Liver (tissue), 9 donors: ENCODE measurements around the gene DCXR. TPM values are rescaled to one million over a fixed set of nuclear protein-coding genes. Genes with fewer than 3 reads are reported as not detected.

Source experiments
- DNase-seq: peaks from one replicate; pipeline ENCODE4 v3.0.0-alpha.2; 2017; ENCODE audit warnings: low spot score
- H3K27ac ChIP-seq, 2 donors: one replicate each; pipeline ENCODE4 v1.7.0; 2013; ENCODE audit warnings: inconsistent platforms in 2 of 2, low read length in 2 of 2, control low read depth in 1 of 2, low read depth in 1 of 2, mild to moderate bottlenecking in 1 of 2
- H3K27me3 ChIP-seq, 4 donors: one replicate each; pipeline versions ENCODE4 v1.6.1 to v1.7.0; 2013; ENCODE audit warnings: low read length in 3 of 4, inconsistent platforms in 1 of 4, mild to moderate bottlenecking in 1 of 4, moderate library complexity in 1 of 4; ENCODE audit not compliant: control insufficient read depth in 4 of 4, insufficient read depth in 4 of 4
- H3K36me3 ChIP-seq, 4 donors: one replicate each; pipeline versions ENCODE4 v1.6.1 to v1.7.0; 2013; ENCODE audit warnings: low read length in 3 of 4, mild to moderate bottlenecking in 3 of 4, low read depth in 1 of 4, moderate library complexity in 1 of 4; ENCODE audit not compliant: control insufficient read depth in 4 of 4, insufficient read depth in 3 of 4
- H3K4me1 ChIP-seq, 4 donors: one replicate each; pipeline versions ENCODE4 v1.6.1 to v1.7.0; 2013; ENCODE audit warnings: low read length in 3 of 4, mild to moderate bottlenecking in 3 of 4, moderate library complexity in 1 of 4; ENCODE audit not compliant: control insufficient read depth in 4 of 4, insufficient read depth in 4 of 4
- H3K4me3 ChIP-seq, 3 donors: one replicate each; pipeline versions ENCODE4 v1.6.1 to v1.7.0; 2013; ENCODE audit warnings: low read length in 3 of 3, control low read depth in 1 of 3, low read depth in 1 of 3, mild to moderate bottlenecking in 1 of 3
- H3K9ac ChIP-seq, 2 donors: one replicate each; pipeline ENCODE4 v1.7.0; 2013; ENCODE audit warnings: low read length in 2 of 2, mild to moderate bottlenecking in 2 of 2, moderate library complexity in 2 of 2, control low read depth in 1 of 2, low read depth in 1 of 2
- H3K9me3 ChIP-seq, 4 donors: one replicate each; pipeline versions ENCODE4 v1.6.1 to v1.7.0; 2013; ENCODE audit warnings: low read length in 3 of 4; ENCODE audit not compliant: control insufficient read depth in 4 of 4
- FOXA1 ChIP-seq: IDR thresholded peaks from 2 replicates; pipeline ENCODE4 v1.6.1; 2016; ENCODE audit warnings: antibody characterized with exemption
- FOXA2 ChIP-seq: IDR thresholded peaks from 2 replicates; pipeline ENCODE4 v1.6.1; 2016; ENCODE audit warnings: antibody characterized with exemption
- GABPA ChIP-seq, 2 donors: IDR thresholded peaks in 1 of 2; conservative IDR thresholded peaks in 1 of 2; 2 replicates each; pipeline ENCODE4 v1.6.1; 2016; ENCODE audit warnings: antibody characterized with exemption in 2 of 2, mild to moderate bottlenecking in 1 of 2, moderate library complexity in 1 of 2
- HNF4A ChIP-seq, 2 donors: conservative IDR thresholded peaks; 2 replicates each; pipeline ENCODE4 v1.6.1; 2016; ENCODE audit warnings: antibody characterized with exemption in 2 of 2, mild to moderate bottlenecking in 2 of 2
- HNF4G ChIP-seq: IDR thresholded peaks from 2 replicates; pipeline ENCODE4 v1.6.1; 2016; ENCODE audit warnings: antibody characterized with exemption
- JUND ChIP-seq, 2 donors: IDR thresholded peaks; 2 replicates each; pipeline ENCODE4 v1.6.1; 2016; ENCODE audit warnings: antibody characterized with exemption in 2 of 2
- NR2F2 ChIP-seq: IDR thresholded peaks from 2 replicates; pipeline ENCODE4 v1.6.1; 2016; ENCODE audit warnings: antibody characterized with exemption
- RAD21 ChIP-seq, 2 donors: IDR thresholded peaks; 2 replicates each; pipeline ENCODE4 v1.6.1; 2016; ENCODE audit warnings: antibody characterized with exemption in 2 of 2, mild to moderate bottlenecking in 2 of 2
- RXRA ChIP-seq, 2 donors: IDR thresholded peaks; 2 replicates each; pipeline ENCODE4 v1.6.1; 2017 to 2018; ENCODE audit warnings: antibody characterized with exemption in 2 of 2, mild to moderate bottlenecking in 1 of 2
- SP1 ChIP-seq: IDR thresholded peaks from 2 replicates; pipeline ENCODE4 v1.6.1; 2018; ENCODE audit warnings: antibody characterized with exemption, mild to moderate bottlenecking
- TAF1 ChIP-seq: conservative IDR thresholded peaks from 2 replicates; pipeline ENCODE4 v1.6.1; 2016; ENCODE audit warnings: antibody characterized with exemption, mild to moderate bottlenecking
- YY1 ChIP-seq: IDR thresholded peaks from 2 replicates; pipeline ENCODE4 v1.6.1; 2016; ENCODE audit warnings: antibody characterized with exemption, mild to moderate bottlenecking
- WGBS: extraction: QIAGEN DNeasy Blood & Tissue Kit; methylation state at CpG from one replicate; pipeline ENCODE4 v1.1.7; 2013; 5-methylcytosine and 5-hydroxymethylcytosine counted together
- polyA plus RNA-seq, 2 donors: library from polyadenylated mRNA; stranded (reverse) in 1 of 2; unstranded in 1 of 2; fragments of 200-250 nt in 1 of 2; fragments of >200 nt in 1 of 2; fragmentation: Nextera tagmentation in 1 of 2; extraction: Ambion mirVana in 1 of 2; gene quantifications; one replicate each; pipeline versions ENCODE4 v1.2.1 to v1.2.3, GENCODE V29; 2013 to 2015
- total RNA-seq, 2 donors: library from RNA; depleted of rRNA; stranded (reverse); fragments of >200 nt; gene quantifications; one replicate each; pipeline ENCODE4 v1.2.3, GENCODE V29; 2014
- TF ChIP-seq, protein P1 (sequence below): IDR thresholded peaks from 2 replicates; pipeline ENCODE4 v1.6.1; 2016; ENCODE audit warnings: antibody characterized with exemption
- TF ChIP-seq, protein P2 (sequence below): IDR thresholded peaks from 2 replicates; pipeline ENCODE4 v1.6.1; 2016; ENCODE audit warnings: antibody characterized with exemption
- TF ChIP-seq, protein P3 (sequence below): fragments of 150-350 bp; IDR thresholded peaks from 2 replicates; pipeline ENCODE4 v1.5.1; 2017; ENCODE audit warnings: improper control_type of control experiment, low read depth, low read length; ENCODE audit not compliant: missing input control
- donor health status: healthy.
- donor health status: healthy.
- donor health status: healthy.
- donor health status: healthy.
- donor health status: healthy.

The DCXR gene
- total and polyA plus RNA-seq, 4 donors = 58.6 to 1,190 (median 585) TPM

DNA sequence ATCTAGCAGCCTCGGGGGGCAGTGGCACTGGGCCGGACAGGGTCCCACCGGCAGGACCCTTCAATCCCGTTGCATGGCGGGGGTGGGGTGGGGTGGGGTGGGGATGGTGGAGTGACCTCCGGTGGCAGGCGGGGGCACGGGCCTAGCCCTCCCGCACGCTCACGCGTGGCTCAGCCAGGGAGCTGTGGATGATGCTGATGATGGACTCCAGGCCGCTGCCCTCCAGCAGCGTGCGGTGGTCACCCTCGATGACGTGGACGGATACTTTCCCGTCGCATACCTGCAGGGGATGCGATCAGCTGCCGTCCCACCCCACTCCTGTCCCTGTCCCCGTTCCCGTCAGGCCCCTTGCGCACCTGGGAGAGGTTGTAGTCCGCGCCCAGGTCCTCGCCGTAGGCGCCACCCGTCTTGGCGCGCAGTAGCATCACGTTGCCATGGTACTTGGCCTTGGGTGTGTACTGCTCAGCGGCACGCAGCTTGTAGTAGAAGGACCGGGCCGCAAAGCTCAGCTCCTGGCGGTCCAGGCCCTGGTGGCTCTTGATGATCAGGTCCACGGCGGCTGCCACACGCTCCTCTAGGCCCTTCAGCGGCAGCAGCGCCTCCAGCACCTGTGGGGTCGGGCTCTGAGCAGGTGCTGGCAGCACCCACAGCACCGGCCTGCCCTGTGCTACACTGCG lies 41.6 kb upstream of the DCXR start:
- no peak overlapping the region for H3K27ac ChIP-seq
- WGBS = 92% methylated on average over 47 of the region's 47 CpGs
- no peaks in the 10 kb centered on the region for H3K27me3 ChIP-seq
- H3K36me3 ChIP-seq = peaks cover 24 to 44% (median 40%) of the 10 kb centered on the region in 4 donors
- TF ChIP-seq RAD21 (IDR thresholded peaks at IDR 0.05) = no peak
- no peak for TF ChIP-seq SP1
- no peak for TF ChIP-seq GABPA (IDR thresholded peaks at IDR 0.05 in 1 of 2, conservative IDR thresholded peaks at IDR 0.05 in 1 of 2)
- TF ChIP-seq, protein P1, sequence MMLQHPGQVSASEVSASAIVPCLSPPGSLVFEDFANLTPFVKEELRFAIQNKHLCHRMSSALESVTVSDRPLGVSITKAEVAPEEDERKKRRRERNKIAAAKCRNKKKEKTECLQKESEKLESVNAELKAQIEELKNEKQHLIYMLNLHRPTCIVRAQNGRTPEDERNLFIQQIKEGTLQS = no peak
- no peak overlapping the region for H3K9ac ChIP-seq
- DNase-seq = no peak
- peaks cover 0 to 7% (median 3%) of the 10 kb centered on the region in 4 donors for H3K4me1 ChIP-seq
- H3K4me3 ChIP-seq = no peak overlapping the region
- H3K9me3 ChIP-seq = no peaks in the 10 kb centered on the region

DNA sequence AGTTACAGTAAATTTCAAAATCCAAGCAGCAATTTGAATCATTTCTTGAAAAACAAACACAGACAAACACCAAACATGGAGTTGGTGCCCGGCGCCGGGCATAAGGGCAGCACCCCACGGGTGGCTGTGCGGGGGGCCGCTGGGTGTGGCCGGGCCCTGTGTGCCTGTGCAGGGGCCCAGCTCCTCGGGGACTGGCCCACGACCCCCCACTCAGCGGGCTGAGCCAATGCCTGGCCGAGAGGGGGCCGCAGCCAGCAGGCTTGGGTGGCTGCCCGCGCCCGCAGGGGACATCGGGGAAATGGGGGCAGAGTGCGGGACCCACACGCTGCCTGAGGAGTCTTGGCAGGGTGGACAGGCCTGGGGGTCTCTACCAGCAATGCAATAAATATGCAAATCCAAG lies 40.9 kb upstream of the DCXR start:
- 91% methylated on average over 18 of the region's 18 CpGs for WGBS
- TF ChIP-seq HNF4A (conservative IDR thresholded peaks at IDR 0.05) = no peak
- TF ChIP-seq GABPA (IDR thresholded peaks at IDR 0.05 in 1 of 2, conservative IDR thresholded peaks at IDR 0.05 in 1 of 2) = no peak
- TF ChIP-seq RXRA (IDR thresholded peaks at IDR 0.05) = no peak
- TF ChIP-seq, protein P2, sequence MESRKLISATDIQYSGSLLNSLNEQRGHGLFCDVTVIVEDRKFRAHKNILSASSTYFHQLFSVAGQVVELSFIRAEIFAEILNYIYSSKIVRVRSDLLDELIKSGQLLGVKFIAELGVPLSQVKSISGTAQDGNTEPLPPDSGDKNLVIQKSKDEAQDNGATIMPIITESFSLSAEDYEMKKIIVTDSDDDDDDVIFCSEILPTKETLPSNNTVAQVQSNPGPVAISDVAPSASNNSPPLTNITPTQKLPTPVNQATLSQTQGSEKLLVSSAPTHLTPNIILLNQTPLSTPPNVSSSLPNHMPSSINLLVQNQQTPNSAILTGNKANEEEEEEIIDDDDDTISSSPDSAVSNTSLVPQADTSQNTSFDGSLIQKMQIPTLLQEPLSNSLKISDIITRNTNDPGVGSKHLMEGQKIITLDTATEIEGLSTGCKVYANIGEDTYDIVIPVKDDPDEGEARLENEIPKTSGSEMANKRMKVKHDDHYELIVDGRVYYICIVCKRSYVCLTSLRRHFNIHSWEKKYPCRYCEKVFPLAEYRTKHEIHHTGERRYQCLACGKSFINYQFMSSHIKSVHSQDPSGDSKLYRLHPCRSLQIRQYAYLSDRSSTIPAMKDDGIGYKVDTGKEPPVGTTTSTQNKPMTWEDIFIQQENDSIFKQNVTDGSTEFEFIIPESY = no peak
- TF ChIP-seq RAD21 (IDR thresholded peaks at IDR 0.05) = no peak
- TF ChIP-seq FOXA2 = no peak
- TF ChIP-seq, protein P1 = no peak
- no peak for TF ChIP-seq NR2F2
- TF ChIP-seq YY1 = no peak
- TF ChIP-seq, protein P3, sequence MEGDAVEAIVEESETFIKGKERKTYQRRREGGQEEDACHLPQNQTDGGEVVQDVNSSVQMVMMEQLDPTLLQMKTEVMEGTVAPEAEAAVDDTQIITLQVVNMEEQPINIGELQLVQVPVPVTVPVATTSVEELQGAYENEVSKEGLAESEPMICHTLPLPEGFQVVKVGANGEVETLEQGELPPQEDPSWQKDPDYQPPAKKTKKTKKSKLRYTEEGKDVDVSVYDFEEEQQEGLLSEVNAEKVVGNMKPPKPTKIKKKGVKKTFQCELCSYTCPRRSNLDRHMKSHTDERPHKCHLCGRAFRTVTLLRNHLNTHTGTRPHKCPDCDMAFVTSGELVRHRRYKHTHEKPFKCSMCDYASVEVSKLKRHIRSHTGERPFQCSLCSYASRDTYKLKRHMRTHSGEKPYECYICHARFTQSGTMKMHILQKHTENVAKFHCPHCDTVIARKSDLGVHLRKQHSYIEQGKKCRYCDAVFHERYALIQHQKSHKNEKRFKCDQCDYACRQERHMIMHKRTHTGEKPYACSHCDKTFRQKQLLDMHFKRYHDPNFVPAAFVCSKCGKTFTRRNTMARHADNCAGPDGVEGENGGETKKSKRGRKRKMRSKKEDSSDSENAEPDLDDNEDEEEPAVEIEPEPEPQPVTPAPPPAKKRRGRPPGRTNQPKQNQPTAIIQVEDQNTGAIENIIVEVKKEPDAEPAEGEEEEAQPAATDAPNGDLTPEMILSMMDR = no peak
- TF ChIP-seq TAF1 = no peak
- no peak for TF ChIP-seq FOXA1
- TF ChIP-seq JUND (IDR thresholded peaks at IDR 0.05) = no peak
- TF ChIP-seq HNF4G = no peak
- TF ChIP-seq SP1 = no peak
- H3K36me3 ChIP-seq = peaks cover 24 to 37% (median 37%) of the 10 kb centered on the region in 4 donors

More for the DNA sequence above, 40.9 kb upstream of the DCXR start:
- Histone ChIP-seq H3K9me3 (no peaks in the 10 kb centered on the region), H3K4me3 (no peak overlapping the region), H3K27ac (no peak overlapping the region), H3K4me1 (peaks cover 0 to 7% (median 3%) of the 10 kb centered on the region in 4 donors), H3K9ac (no peak overlapping the region), H3K27me3 (no peaks in the 10 kb centered on the region)
- DNase-seq = no peak
